H1 (cell line): Measurements from ENCODE around the gene MADD. TPM values are rescaled to one million over a fixed set of nuclear protein-coding genes. Genes with fewer than 3 reads are reported as not detected.
A peak's percentile ranks its signal among the peaks of the same experiment; 100 is the strongest.

Source experiments
- CTCF ChIA-PET: fragments of 300-600 bp; sonication (Branson Sonifier 250); formaldehyde crosslinking; loops from one replicate; lab custom pipeline; 2021; ENCODE audit not compliant: partially characterized antibody; lab: Charles Lee
- POLR2A ChIA-PET: fragments of 300-600 bp; sonication (Branson Sonifier 250); formaldehyde crosslinking; loops from one replicate; lab custom pipeline; 2021; ENCODE audit warnings: inconsistent platforms; ENCODE audit not compliant: partially characterized antibody; lab: Charles Lee
- DNase-seq, 2 experiments: peaks; one replicate each; pipeline versions ENCODE4 v3.0.0 to v3.0.0-alpha.2; 2010 to 2022; ENCODE audit warnings: low spot score in 2 of 2, low read depth in 1 of 2, mixed read lengths in 1 of 2
- FAIRE-seq: peaks from 2 replicates; lab custom pipeline; 2011; peaks lifted over from hg19 to GRCh38; lab: Jason Lieb, UNC
- H2AFZ ChIP-seq: 2 replicates; pipeline ENCODE4 v1.8.1; 2012; ENCODE audit warnings: low read length, inconsistent platforms
- H2AK5ac ChIP-seq: 2 replicates; pipeline ENCODE4 v1.6.1; 2013; ENCODE audit warnings: low read depth, low read length
- H2BK120ac ChIP-seq: replicated peaks from 2 replicates; pipeline ENCODE3; 2013; ENCODE audit warnings: low read depth, low read length, inconsistent platforms
- H2BK12ac ChIP-seq: 2 replicates; pipeline ENCODE4 v1.6.1; 2013; ENCODE audit warnings: low read depth, low read length
- H2BK15ac ChIP-seq: 2 replicates; pipeline ENCODE4 v1.6.1; 2013; ENCODE audit warnings: low read length
- H2BK20ac ChIP-seq: 2 replicates; pipeline ENCODE4 v1.6.1; 2013; ENCODE audit warnings: low read length
- H2BK5ac ChIP-seq: 2 replicates; pipeline ENCODE4 v1.6.1; 2013; ENCODE audit warnings: low read depth, low read length
- H3K14ac ChIP-seq: 2 replicates; pipeline ENCODE4 v1.6.1; 2013; ENCODE audit warnings: inconsistent platforms; ENCODE audit not compliant: insufficient read length
- H3K18ac ChIP-seq: 2 replicates; pipeline ENCODE4 v1.6.1; 2013; ENCODE audit warnings: low read length; ENCODE audit errors: extremely low read depth
- H3K23ac ChIP-seq: 2 replicates; pipeline ENCODE4 v1.6.1; 2013; ENCODE audit warnings: inconsistent platforms; ENCODE audit not compliant: insufficient read length
- H3K23me2 ChIP-seq: 2 replicates; pipeline ENCODE4 v1.6.1; 2013; ENCODE audit warnings: low read depth, low read length
- H3K27ac ChIP-seq: 2 replicates; pipeline ENCODE4 v1.6.1; 2011; ENCODE audit warnings: low read depth, low read length, inconsistent platforms
- H3K27me3 ChIP-seq, 4 experiments: replicated peaks in 1 of 4; 1 replicate in 1 of 4; 2 replicates in 3 of 4; pipeline versions ENCODE4 v1.6.1 to v1.8.1; 2011 to 2013; ENCODE audit warnings: low read length in 3 of 4, mild to moderate bottlenecking in 3 of 4, inconsistent platforms in 2 of 4, mixed read lengths in 2 of 4, moderate library complexity in 1 of 4; ENCODE audit not compliant: control insufficient read depth in 3 of 4, insufficient read depth in 3 of 4; ENCODE audit errors: extremely low read depth in 1 of 4
- H3K36me3 ChIP-seq, 4 experiments: 2 replicates each; pipeline versions ENCODE4 v1.6.1 to v1.8.1; 2011 to 2013; ENCODE audit warnings: mild to moderate bottlenecking in 4 of 4, low read length in 3 of 4, moderate library complexity in 2 of 4, control low read depth in 1 of 4, inconsistent platforms in 1 of 4; ENCODE audit not compliant: insufficient read depth in 4 of 4, control insufficient read depth in 2 of 4
- H3K4ac ChIP-seq: replicated peaks from 2 replicates; pipeline ENCODE3; 2013; ENCODE audit warnings: low read length, low read depth, mixed read lengths, inconsistent platforms; ENCODE audit not compliant: insufficient read length
- H3K4me1 ChIP-seq, 4 experiments: replicated peaks in 1 of 4; 1 replicate in 1 of 4; 2 replicates in 3 of 4; pipeline versions ENCODE4 v1.6.1 to v1.8.1; 2011 to 2013; ENCODE audit warnings: low read length in 3 of 4, inconsistent platforms in 2 of 4, mixed read lengths in 1 of 4; ENCODE audit not compliant: insufficient read depth in 4 of 4, control insufficient read depth in 3 of 4
- H3K4me2 ChIP-seq, 2 experiments: 2 replicates each; pipeline versions ENCODE4 v1.6.1 to v1.8.1; 2011 to 2013; ENCODE audit warnings: low read depth in 2 of 2, low read length in 2 of 2, control low read depth in 1 of 2, inconsistent platforms in 1 of 2, mild to moderate bottlenecking in 1 of 2; ENCODE audit not compliant: insufficient read depth in 1 of 2
- H3K4me3 ChIP-seq, 4 experiments: fragments of 200-600, 300-600 bp in 1 of 4; sonication (generic), shearing (Covaris generic), sonication (Bioruptor Twin) in 1 of 4; 2 replicates each; pipeline versions ENCODE4 v1.5.1 to v1.8.1; 2011 to 2016; ENCODE audit warnings: low read length in 4 of 4, low read depth in 3 of 4, control low read depth in 2 of 4, inconsistent platforms in 2 of 4, mild to moderate bottlenecking in 2 of 4, mixed read lengths in 1 of 4, moderate library complexity in 1 of 4; ENCODE audit not compliant: insufficient read depth in 2 of 4; ENCODE audit errors: extremely low read depth in 1 of 4
- H3K56ac ChIP-seq: replicated peaks from 2 replicates; pipeline ENCODE3; 2013; ENCODE audit warnings: low read depth, mild to moderate bottlenecking, mixed read lengths, low read length, inconsistent platforms; ENCODE audit not compliant: insufficient read length
- H3K79me1 ChIP-seq: 2 replicates; pipeline ENCODE4 v1.6.1; 2013; ENCODE audit warnings: low read depth, low read length, control low read depth
- H3K79me2 ChIP-seq, 2 experiments: 2 replicates each; pipeline versions ENCODE4 v1.6.1 to v1.8.1; 2012 to 2013; ENCODE audit warnings: low read length in 2 of 2, mild to moderate bottlenecking in 2 of 2, inconsistent platforms in 1 of 2; ENCODE audit not compliant: insufficient read depth in 2 of 2, control insufficient read depth in 1 of 2
- H3K9ac ChIP-seq, 4 experiments: replicated peaks in 1 of 4; 1 replicate in 1 of 4; 2 replicates in 3 of 4; pipeline versions ENCODE4 v1.6.1 to v1.8.1; 2011 to 2013; ENCODE audit warnings: low read depth in 3 of 4, low read length in 3 of 4, control low read depth in 2 of 4, mild to moderate bottlenecking in 2 of 4, moderate library complexity in 2 of 4, inconsistent platforms in 1 of 4; ENCODE audit errors: extremely low read depth in 1 of 4
- H3K9me3 ChIP-seq, 2 experiments: 2 replicates each; pipeline versions ENCODE4 v1.6.1 to v1.8.1; 2012 to 2013; ENCODE audit warnings: mild to moderate bottlenecking in 2 of 2, moderate library complexity in 2 of 2, control low read depth in 1 of 2, inconsistent platforms in 1 of 2, low read depth in 1 of 2, low read length in 1 of 2, mixed read lengths in 1 of 2; ENCODE audit not compliant: insufficient read depth in 2 of 2
- H4K20me1 ChIP-seq, 2 experiments: replicated peaks in 1 of 2; 2 replicates each; pipeline versions ENCODE3 to v1.8.1; 2011 to 2013; ENCODE audit warnings: inconsistent platforms in 2 of 2, low read length in 2 of 2, mild to moderate bottlenecking in 1 of 2; ENCODE audit not compliant: insufficient read depth in 2 of 2, control insufficient read depth in 1 of 2
- H4K5ac ChIP-seq: 2 replicates; pipeline ENCODE4 v1.6.1; 2013; ENCODE audit warnings: low read length, low read depth, mixed read lengths, inconsistent platforms; ENCODE audit not compliant: insufficient read length
- H4K8ac ChIP-seq: 2 replicates; pipeline ENCODE4 v1.8.0; 2013; ENCODE audit warnings: mild to moderate bottlenecking, moderate library complexity, low read length, inconsistent platforms; ENCODE audit not compliant: insufficient read depth; ENCODE audit errors: extremely low read depth
- H4K91ac ChIP-seq: replicated peaks from 2 replicates; pipeline ENCODE3; 2013; ENCODE audit warnings: low read length, mixed read lengths, inconsistent platforms; ENCODE audit not compliant: insufficient read length
- ASH2L ChIP-seq: fragments of 200-600, 300-600 bp; sonication (generic); IDR thresholded peaks from one replicate; pipeline ENCODE4 v1.7.1; 2017; ENCODE audit warnings: low read length
- CBX8 ChIP-seq: fragments of 300-800, 300-1000 bp; sonication (generic); IDR thresholded peaks from 2 replicates; pipeline ENCODE4 v1.7.1; 2016; ENCODE audit warnings: low read depth, low read length, borderline replicate concordance
- EGR1 ChIP-seq: IDR thresholded peaks from 2 replicates; pipeline ENCODE4 v1.6.1; 2011; ENCODE audit warnings: low read depth, low read length, borderline replicate concordance
- EP300 ChIP-seq, 2 experiments: IDR thresholded peaks; 1 replicate in 1 of 2; 2 replicates in 1 of 2; pipeline ENCODE4 v1.6.1; 2011 to 2012; ENCODE audit warnings: low read depth in 2 of 2, low read length in 2 of 2, mild to moderate bottlenecking in 2 of 2, borderline replicate concordance in 1 of 2, inconsistent platforms in 1 of 2, moderate library complexity in 1 of 2
- KDM1A ChIP-seq: fragments of 200-600, 300-600 bp; sonication (generic); IDR thresholded peaks from 2 replicates; pipeline ENCODE4 v1.7.1; 2016; ENCODE audit warnings: mild to moderate bottlenecking, low read length, borderline replicate concordance
- RNF2 ChIP-seq: fragments of 200-900, 300-1000 bp; sonication (generic); IDR thresholded peaks from 2 replicates; pipeline ENCODE4 v1.7.1; 2016; ENCODE audit warnings: borderline replicate concordance, low read depth, mild to moderate bottlenecking, antibody characterized with exemption, low read length; ENCODE audit not compliant: poor library complexity, severe bottlenecking; ENCODE audit errors: missing control alignments
- SIX5 ChIP-seq: IDR thresholded peaks from 2 replicates; pipeline ENCODE4 v1.6.1; 2011; ENCODE audit warnings: mild to moderate bottlenecking, low read depth, low read length
- SP1 ChIP-seq: IDR thresholded peaks from 2 replicates; pipeline ENCODE4 v1.6.1; 2011; ENCODE audit warnings: low read depth, low read length
- TCF12 ChIP-seq: IDR thresholded peaks from 2 replicates; pipeline ENCODE4 v1.6.1; 2011; ENCODE audit warnings: low read depth, mild to moderate bottlenecking, low read length
- WGBS, 2 experiments: shearing (Covaris generic) in 1 of 2; methylation state at CpG; one replicate each; pipeline versions ENCODE4 v1.1.6 to v1.1.7; 2013 to 2015; ENCODE audit warnings: low lambda C conversion rate in 2 of 2, mixed read lengths in 2 of 2, inconsistent platforms in 1 of 2, low coverage in 1 of 2, missing lambda C conversion rate in 1 of 2; ENCODE audit not compliant: insufficient replicate concordance in 2 of 2, insufficient coverage in 1 of 2, insufficient read length in 1 of 2; ENCODE audit errors: extremely low coverage in 1 of 2, missing lambda C conversion rate in 1 of 2; 5-methylcytosine and 5-hydroxymethylcytosine counted together
- polyA plus RNA-seq, 7 experiments: library from polyadenylated mRNA; depleted of rRNA in 3 of 7; stranded (reverse) in 5 of 7; unstranded in 2 of 7; fragments of >200 nt in 5 of 7; fragments of 200-250 nt in 2 of 7; gene quantifications; 1 replicate in 5 of 7; 2 replicates in 1 of 7; 4 replicates in 1 of 7; pipeline versions ENCODE4 v1.2.1 to v1.2.3, GENCODE V29; 2011 to 2013; ENCODE audit warnings: missing spikeins in 2 of 7, mixed read lengths in 2 of 7
- total RNA-seq: library from RNA; stranded (reverse); fragmentation: NEBNext Ultra II Directional; extraction: Animal tissue kit (Norgen Biotek cat#: 25700); gene quantifications from 2 replicates; pipeline ENCODE4 v1.2.1, GENCODE V29; 2021
- TF ChIP-seq, protein P1 (sequence below): IDR thresholded peaks from 2 replicates; pipeline ENCODE4 v1.6.1; 2011; ENCODE audit warnings: low read depth, mild to moderate bottlenecking, low read length; ENCODE audit not compliant: insufficient read depth
- TF ChIP-seq, protein P2 (sequence below): IDR thresholded peaks from 2 replicates; pipeline ENCODE4 v1.6.1; 2012; ENCODE audit warnings: inconsistent platforms

Gene MADD
- total and polyA plus RNA-seq, 2 of the 8 experiments (the other 6 are each of a cell fraction or from before 2014, with no cell fraction given), result 32.5 to 45.4 TPM

DNA sequence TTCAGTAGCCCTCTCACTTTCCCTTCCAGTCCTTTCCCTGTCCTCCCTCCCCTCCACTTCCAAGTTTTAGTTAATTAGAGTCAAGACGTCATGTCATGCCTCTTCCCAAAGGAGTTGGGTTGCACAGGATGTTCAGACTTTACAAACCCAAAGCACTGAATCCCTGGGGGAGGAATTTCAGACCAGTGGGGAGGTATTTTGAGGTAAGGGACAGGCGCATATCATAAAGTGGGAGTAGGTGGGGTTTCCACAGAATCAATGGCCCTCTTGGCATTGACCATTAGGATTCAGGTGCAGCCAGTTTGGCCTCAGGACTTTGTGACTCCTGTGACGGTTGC is 20.6 kb upstream of the MADD start:
- Histone ChIP-seq H3K4me2 (peak overlapping the region; percentile 70 to 80), H3K27me3 (no peaks in the 10 kb centered on the region), H4K91ac (peak overlapping the region; percentile 50), H2BK5ac (peak overlapping the region; percentile 98), H3K4ac (peak overlapping the region; percentile 63), H4K5ac (peak overlapping the region; percentile 96), H3K79me2 (peaks cover 0 to 12% of the 10 kb centered on the region in 2 experiments; a peak in 1 of 4 replicates), H3K9ac (peak overlapping the region; percentile 54 to 95 (median 85)), H4K8ac (peak overlapping the region; percentile 98; the same call in 1 of the 2 replicates), H4K20me1 (peaks cover 0 to 3% of the 10 kb centered on the region in 2 experiments), H3K18ac (peak overlapping the region; percentile 98), H3K23ac (no peak overlapping the region), H3K14ac (no peak overlapping the region), H2BK120ac (peak overlapping the region; percentile 36), H3K4me3 (peak overlapping the region; percentile 42 to 97 (median 93)), H3K9me3 (no peaks in the 10 kb centered on the region), H2BK12ac (peak overlapping the region; percentile 69; the same call in 1 of the 2 replicates), H3K27ac (peak overlapping the region; percentile 96; the same call in 1 of the 2 replicates), H3K56ac (no peak overlapping the region), H3K79me1 (no peaks in the 10 kb centered on the region), H3K36me3 (peaks cover 2 to 10% (median 5%) of the 10 kb centered on the region in 4 experiments), H3K23me2 (peaks cover 11% of the 10 kb centered on the region), H2BK20ac (no peak overlapping the region), H2AK5ac (no peak overlapping the region), H3K4me1 (peaks cover 0 to 9% (median 0%) of the 10 kb centered on the region in 4 experiments; a peak in 4 of 7 replicates), H2BK15ac (no peak overlapping the region), H2AFZ (peak overlapping the region; percentile 99; the same call in 1 of the 2 replicates)
- DNase-seq, result no peak
- POLR2A ChIA-PET, result interaction anchor here (1.2 to 11.4 kb wide), 14 partner anchors 9 to 177 kb away, joined by 3 to 138 read pairs (median 10); partner anchors contain the start of genes DDB2, NR1H3, PACSIN3 and PSMC3
- FAIRE-seq, result no peak
- WGBS, 2 experiments, result 53% methylated on average over 3 of the region's 3 CpGs; no CpG with 5 or more reads in 1 of the 2 experiments
- CTCF ChIA-PET, result interaction anchor here (0.9 to 10.9 kb wide), 9 partner anchors 11 to 204 kb away, joined by 3 to 127 read pairs (median 7); partner anchors contain the start of genes ARFGAP2 and NR1H3
- TF ChIP-seq RNF2 (no peak), CBX8 (no peak), KDM1A (no peak), EGR1 (no peak), TCF12 (no peak), SP1 (no peak), EP300 (IDR thresholded peaks at IDR 0.05; ENCODE audit: borderline replicate concordance in 1 of 2, low read depth in 2 of 2, low read length in 2 of 2) (no peak), ASH2L (no peak), SIX5 (no peak)
- TF ChIP-seq, protein P1, sequence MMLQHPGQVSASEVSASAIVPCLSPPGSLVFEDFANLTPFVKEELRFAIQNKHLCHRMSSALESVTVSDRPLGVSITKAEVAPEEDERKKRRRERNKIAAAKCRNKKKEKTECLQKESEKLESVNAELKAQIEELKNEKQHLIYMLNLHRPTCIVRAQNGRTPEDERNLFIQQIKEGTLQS, result no peak
- TF ChIP-seq, protein P2, sequence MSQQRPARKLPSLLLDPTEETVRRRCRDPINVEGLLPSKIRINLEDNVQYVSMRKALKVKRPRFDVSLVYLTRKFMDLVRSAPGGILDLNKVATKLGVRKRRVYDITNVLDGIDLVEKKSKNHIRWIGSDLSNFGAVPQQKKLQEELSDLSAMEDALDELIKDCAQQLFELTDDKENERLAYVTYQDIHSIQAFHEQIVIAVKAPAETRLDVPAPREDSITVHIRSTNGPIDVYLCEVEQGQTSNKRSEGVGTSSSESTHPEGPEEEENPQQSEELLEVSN, result no peak
